Progenitor cell of endocrine pancreas (in vitro differentiated cells): ENCODE measurements around the gene RPL36. TPM values are rescaled to one million over a fixed set of nuclear protein-coding genes. Genes with fewer than 3 reads are reported as not detected.

Experiments
- DNase-seq: peaks from one replicate; pipeline ENCODE4 v3.0.0; 2021; ENCODE audit warnings: low spot score; ENCODE audit not compliant: unreplicated experiment
- H3K27ac Mint-ChIP-seq: 2 replicates; pipeline ENCODE4 v1.8.0; 2021; ENCODE audit warnings: mild to moderate bottlenecking, moderate library complexity, mixed read lengths
- H3K27me3 Mint-ChIP-seq: 2 replicates; pipeline ENCODE4 v1.8.0; 2021; ENCODE audit warnings: mixed read lengths
- H3K36me3 Mint-ChIP-seq: 2 replicates; pipeline ENCODE4 v1.8.0; 2022; ENCODE audit warnings: mixed read lengths; ENCODE audit not compliant: insufficient read depth
- H3K4me1 Mint-ChIP-seq: 2 replicates; pipeline ENCODE4 v1.8.0; 2021; ENCODE audit warnings: low read depth, mixed read lengths
- H3K4me3 Mint-ChIP-seq: 2 replicates; pipeline ENCODE4 v1.8.0; 2021; ENCODE audit warnings: low read depth, mild to moderate bottlenecking, moderate library complexity, mixed read lengths
- H3K9me3 Mint-ChIP-seq: 2 replicates; pipeline ENCODE4 v1.8.0; 2021; ENCODE audit warnings: low read depth, mixed read lengths
- total RNA-seq: library from RNA; stranded (reverse); gene quantifications from 2 replicates; pipeline ENCODE4 v1.2.1, GENCODE V29; 2021
- TF ChIP-seq, protein P1 (sequence below): fragments of 200-600 bp; sonication (generic); IDR thresholded peaks from one replicate; pipeline ENCODE4 v1.5.0; 2021; ENCODE audit warnings: antibody characterized with exemption, mild to moderate bottlenecking; ENCODE audit not compliant: unreplicated experiment

The RPL36 gene
- total RNA-seq, 1 donor from 2014 or later: 720 TPM

GRCh38 chr19:5718037-5718578 lies 28.0 kb downstream of the RPL36 start:
- Mint-ChIP-seq H3K27ac (peak overlapping the region; percentile 95), H3K36me3 (peaks cover 4% of the 10 kb centered on the region), H3K4me3 (peak overlapping the region; percentile 93), H3K9me3 (no peaks in the 10 kb centered on the region), H3K27me3 (no peaks in the 10 kb centered on the region), H3K4me1 (peaks cover 10% of the 10 kb centered on the region)
- TF ChIP-seq, protein P1, sequence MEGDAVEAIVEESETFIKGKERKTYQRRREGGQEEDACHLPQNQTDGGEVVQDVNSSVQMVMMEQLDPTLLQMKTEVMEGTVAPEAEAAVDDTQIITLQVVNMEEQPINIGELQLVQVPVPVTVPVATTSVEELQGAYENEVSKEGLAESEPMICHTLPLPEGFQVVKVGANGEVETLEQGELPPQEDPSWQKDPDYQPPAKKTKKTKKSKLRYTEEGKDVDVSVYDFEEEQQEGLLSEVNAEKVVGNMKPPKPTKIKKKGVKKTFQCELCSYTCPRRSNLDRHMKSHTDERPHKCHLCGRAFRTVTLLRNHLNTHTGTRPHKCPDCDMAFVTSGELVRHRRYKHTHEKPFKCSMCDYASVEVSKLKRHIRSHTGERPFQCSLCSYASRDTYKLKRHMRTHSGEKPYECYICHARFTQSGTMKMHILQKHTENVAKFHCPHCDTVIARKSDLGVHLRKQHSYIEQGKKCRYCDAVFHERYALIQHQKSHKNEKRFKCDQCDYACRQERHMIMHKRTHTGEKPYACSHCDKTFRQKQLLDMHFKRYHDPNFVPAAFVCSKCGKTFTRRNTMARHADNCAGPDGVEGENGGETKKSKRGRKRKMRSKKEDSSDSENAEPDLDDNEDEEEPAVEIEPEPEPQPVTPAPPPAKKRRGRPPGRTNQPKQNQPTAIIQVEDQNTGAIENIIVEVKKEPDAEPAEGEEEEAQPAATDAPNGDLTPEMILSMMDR: no peak
- no peak for DNase-seq

DNA sequence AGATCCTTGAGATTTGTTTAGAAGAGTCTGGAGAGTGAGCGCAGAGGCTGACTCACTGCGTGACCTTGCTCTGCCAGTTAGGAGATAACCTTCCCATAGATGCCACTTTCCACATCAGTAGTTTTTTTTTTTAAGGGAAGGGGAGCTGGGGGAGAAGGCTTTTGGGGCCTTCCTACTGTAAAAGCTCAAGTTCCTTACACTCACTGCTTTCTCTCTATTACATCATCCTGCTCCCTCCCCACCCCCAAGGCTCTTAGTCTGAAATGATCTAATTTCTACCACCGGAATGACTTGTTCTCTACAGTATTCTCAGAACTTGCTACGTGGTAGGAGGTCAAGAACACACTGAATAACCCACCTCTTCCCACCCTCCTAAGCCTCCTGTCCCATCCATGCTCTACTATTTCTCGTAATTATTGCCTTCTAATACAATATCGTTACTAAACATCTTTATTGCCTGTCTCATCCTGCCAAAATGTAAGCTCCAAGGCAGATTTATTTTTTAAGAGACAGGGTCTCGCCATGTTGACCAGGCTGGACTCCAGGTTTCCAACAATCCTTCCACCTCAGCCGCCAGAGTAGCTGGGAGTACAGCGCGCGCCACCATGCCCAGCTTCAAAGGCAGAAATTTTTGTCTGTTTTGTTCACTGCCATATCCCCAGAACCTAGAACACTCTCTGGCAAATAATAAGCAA lies 28.6 kb downstream of the RPL36 start:
- Mint-ChIP-seq H3K27me3 (no peaks in the 10 kb centered on the region), H3K36me3 (peaks cover 2% of the 10 kb centered on the region), H3K9me3 (no peaks in the 10 kb centered on the region), H3K27ac (peak overlapping the region; percentile 95), H3K4me1 (peaks cover 10% of the 10 kb centered on the region), H3K4me3 (peak overlapping the region; percentile 93)
- TF ChIP-seq, protein P1: no peak
- no peak for DNase-seq

DNA sequence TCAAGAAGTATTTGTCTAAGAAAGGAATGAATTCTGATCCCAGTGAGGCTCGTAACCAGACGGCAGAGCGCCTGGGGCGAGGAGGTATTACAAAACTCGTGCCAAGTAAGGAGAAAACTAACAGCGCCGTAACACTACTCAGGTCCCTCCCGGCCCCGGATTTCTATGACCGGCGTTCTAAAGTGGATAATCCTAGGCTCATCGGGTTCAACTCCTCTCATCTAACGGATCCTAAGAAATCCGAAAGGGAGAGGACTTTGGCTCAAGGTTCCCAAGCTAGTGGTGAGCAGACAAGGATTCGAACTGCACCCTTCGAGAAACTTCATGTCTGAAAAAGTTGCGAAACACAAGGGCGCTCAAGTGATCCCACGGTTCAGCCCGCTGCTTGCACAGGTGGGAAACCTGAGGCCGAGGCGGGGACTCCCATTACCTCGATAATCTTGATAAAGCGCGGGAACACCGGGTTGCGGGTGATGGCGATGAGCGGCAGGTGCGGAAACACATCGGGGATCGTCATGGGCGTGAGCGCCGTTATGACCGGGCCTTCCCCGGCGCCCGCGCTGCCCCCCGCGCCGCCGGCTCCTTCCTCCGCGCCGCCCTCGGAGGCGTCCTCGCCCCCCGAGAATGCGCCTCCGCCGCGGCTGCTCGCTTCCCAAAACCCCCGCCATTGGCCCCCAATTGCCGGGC lies 29.3 kb downstream of the RPL36 start:
- TF ChIP-seq, protein P1: no peak
- Mint-ChIP-seq H3K9me3 (no peaks in the 10 kb centered on the region), H3K27me3 (no peaks in the 10 kb centered on the region), H3K4me1 (peaks cover 10% of the 10 kb centered on the region), H3K4me3 (peak overlapping the region; percentile 93), H3K27ac (peak overlapping the region; percentile 98), H3K36me3 (no peaks in the 10 kb centered on the region)
- no peak for DNase-seq

GRCh38 chr19:5719961-5720790 lies 30.1 kb downstream of the RPL36 start, which contains the start of the genes CATSPERD and LONP1:
CATSPERD (plus strand) TSS chr19:5720637; CDS start chr19:5720738, 101 bp downstream.
LONP1 (minus strand) TSS chr19:5720146; CDS start chr19:5720132, 14 bp downstream.
- Mint-ChIP-seq H3K36me3 (no peaks in the 10 kb centered on the region), H3K9me3 (no peaks in the 10 kb centered on the region)

More at GRCh38 chr19:5719961-5720790, 30.1 kb downstream of the RPL36 start, which contains the start of the genes CATSPERD and LONP1:
- peak within 1 kb of the TSS; percentile 93 for H3K4me3 Mint-ChIP-seq
- peaks cover 5% of the 10 kb centered on the region for H3K27me3 Mint-ChIP-seq
- peak; percentile 97 for DNase-seq
- TF ChIP-seq, protein P1: peak; percentile 87
- H3K27ac Mint-ChIP-seq: peak within 1 kb of the TSS; percentile 98
- peaks cover 10% of the 10 kb centered on the region for H3K4me1 Mint-ChIP-seq
